Panc1 (cell line): Measurements from ENCODE around the gene DNAJC4.

Experiments used
- CTCF ChIP-seq: fragments of 450-650 bp; IDR thresholded peaks from 2 replicates; pipeline ENCODE4 v1.5.1; 2017; ENCODE audit warnings: mild to moderate bottlenecking
- TCF7L2 ChIP-seq: IDR thresholded peaks from 2 replicates; pipeline ENCODE4 v1.6.1; 2011; ENCODE audit warnings: mild to moderate bottlenecking, low read depth, low read length, inconsistent platforms
- TF ChIP-seq, protein P1 (sequence below), 2 experiments: IDR thresholded peaks; 2 replicates each; pipeline ENCODE4 v1.6.1; 2011 to 2012; ENCODE audit warnings: low read depth in 2 of 2, control low read depth in 1 of 2, low read length in 1 of 2, mild to moderate bottlenecking in 1 of 2, moderate library complexity in 1 of 2; ENCODE audit not compliant: insufficient read depth in 1 of 2

- TF ChIP-seq CTCF (no peak), TCF7L2 (no peak)
- TF ChIP-seq, protein P1, sequence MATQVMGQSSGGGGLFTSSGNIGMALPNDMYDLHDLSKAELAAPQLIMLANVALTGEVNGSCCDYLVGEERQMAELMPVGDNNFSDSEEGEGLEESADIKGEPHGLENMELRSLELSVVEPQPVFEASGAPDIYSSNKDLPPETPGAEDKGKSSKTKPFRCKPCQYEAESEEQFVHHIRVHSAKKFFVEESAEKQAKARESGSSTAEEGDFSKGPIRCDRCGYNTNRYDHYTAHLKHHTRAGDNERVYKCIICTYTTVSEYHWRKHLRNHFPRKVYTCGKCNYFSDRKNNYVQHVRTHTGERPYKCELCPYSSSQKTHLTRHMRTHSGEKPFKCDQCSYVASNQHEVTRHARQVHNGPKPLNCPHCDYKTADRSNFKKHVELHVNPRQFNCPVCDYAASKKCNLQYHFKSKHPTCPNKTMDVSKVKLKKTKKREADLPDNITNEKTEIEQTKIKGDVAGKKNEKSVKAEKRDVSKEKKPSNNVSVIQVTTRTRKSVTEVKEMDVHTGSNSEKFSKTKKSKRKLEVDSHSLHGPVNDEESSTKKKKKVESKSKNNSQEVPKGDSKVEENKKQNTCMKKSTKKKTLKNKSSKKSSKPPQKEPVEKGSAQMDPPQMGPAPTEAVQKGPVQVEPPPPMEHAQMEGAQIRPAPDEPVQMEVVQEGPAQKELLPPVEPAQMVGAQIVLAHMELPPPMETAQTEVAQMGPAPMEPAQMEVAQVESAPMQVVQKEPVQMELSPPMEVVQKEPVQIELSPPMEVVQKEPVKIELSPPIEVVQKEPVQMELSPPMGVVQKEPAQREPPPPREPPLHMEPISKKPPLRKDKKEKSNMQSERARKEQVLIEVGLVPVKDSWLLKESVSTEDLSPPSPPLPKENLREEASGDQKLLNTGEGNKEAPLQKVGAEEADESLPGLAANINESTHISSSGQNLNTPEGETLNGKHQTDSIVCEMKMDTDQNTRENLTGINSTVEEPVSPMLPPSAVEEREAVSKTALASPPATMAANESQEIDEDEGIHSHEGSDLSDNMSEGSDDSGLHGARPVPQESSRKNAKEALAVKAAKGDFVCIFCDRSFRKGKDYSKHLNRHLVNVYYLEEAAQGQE (IDR thresholded peaks at IDR 0.05; ENCODE audit: insufficient read depth in 1 of 2, low read depth in 2 of 2, low read length in 1 of 2): no peak
Observed at GRCh38 chr11:64230171-64230984, at the start of gene DNAJC4.
